Right lobe of liver (tissue), 6 donors: ENCODE results near the gene POLN. TPM values are rescaled to one million over a fixed set of nuclear protein-coding genes. Genes with fewer than 3 reads are reported as not detected.

Experiments
- ATAC-seq, 4 donors: fragments of 200-7000 bp; cut with Tn5 transposase; one replicate each; pipeline ENCODE4 v1.9.1; 2020; ENCODE audit warnings: mild to moderate bottlenecking in 4 of 4, moderate library complexity in 4 of 4
- DNase-seq, 3 donors: peaks; one replicate each; pipeline ENCODE4 v3.0.0-alpha.2; 2020
- H3K27ac ChIP-seq, 3 donors: fragments of 200-600 bp; one replicate each; pipeline ENCODE4 v1.8.0; 2022
- H3K27me3 ChIP-seq, 2 donors: fragments of 200-600 bp; one replicate each; pipeline ENCODE4 v1.8.0; 2022
- H3K36me3 ChIP-seq, 4 donors: fragments of 200-600 bp; sonication (generic) in 1 of 4; one replicate each; pipeline versions ENCODE4 v1.5.1 to v1.8.0; 2017 to 2022; ENCODE audit warnings: control low read depth in 1 of 4
- H3K4me1 ChIP-seq, 4 donors: fragments of 200-600 bp; sonication (generic) in 1 of 4; one replicate each; pipeline versions ENCODE4 v1.5.1 to v1.8.0; 2017 to 2022; ENCODE audit warnings: control low read depth in 1 of 4
- H3K4me3 ChIP-seq, 3 donors: fragments of 200-600 bp; one replicate each; pipeline ENCODE4 v1.8.0; 2022
- H3K9me3 ChIP-seq, 4 donors: fragments of 200-600 bp; sonication (generic) in 1 of 4; one replicate each; pipeline versions ENCODE4 v1.5.1 to v1.8.0; 2017 to 2022; ENCODE audit warnings: control low read depth in 1 of 4
- CTCF ChIP-seq, 4 donors: fragments of 200-600 bp in 3 of 4; fragments of 450-650 bp in 1 of 4; IDR thresholded peaks; one replicate each; pipeline versions ENCODE4 v1.5.1 to v1.8.0; 2016 to 2022; ENCODE audit warnings: antibody characterized with exemption in 4 of 4, mild to moderate bottlenecking in 2 of 4
- POLR2A ChIP-seq: fragments of 450-650 bp; IDR thresholded peaks from one replicate; pipeline ENCODE4 v1.6.1; 2017; ENCODE audit warnings: antibody characterized with exemption, mild to moderate bottlenecking
- WGBS: methylation state at CpG from one replicate; pipeline ENCODE4 v1.1.6; 2018; ENCODE audit warnings: low coverage, low lambda C conversion rate; ENCODE audit not compliant: insufficient coverage; ENCODE audit errors: missing lambda C conversion rate; 5-methylcytosine and 5-hydroxymethylcytosine counted together
- intact Hi-C, 2 donors: fragments of 100-400 bp; cut with DNase I; formaldehyde crosslinking; loops; one replicate each; pipeline versions ENCODE4 v1.11.2 to v1.14.1; 2022
- total RNA-seq, 6 experiments: library from RNA; depleted of rRNA in 2 of 6; stranded (reverse); fragments of >200 nt in 2 of 6; fragmentation: NEBNext Ultra II Directional in 3 of 6; extraction: Animal tissue kit (Norgen Biotek cat#: 25700) in 3 of 6; gene quantifications; one replicate each; pipeline versions ENCODE4 v1.1.0 to v1.2.4, GENCODE V29; 2016 to 2023
- donor health status: DM: no; HTN: yes; CAD: no.
- donor health status: DM: no; HTN: no; CAD: no.
- donor health status: DM: no; HTN: no; CAD: no.
- donor health status: DM: no; HTN: yes; CAD: no.
- donor health status: DM: no; HTN: yes; CAD: no.

Gene POLN
- total RNA-seq, 6 experiments from 2014 or later, result 0.87 to 2.5 (median 1.4) TPM

GRCh38 chr4:2059726-2060602 lies 182.0 kb downstream of the POLN start:
- TF ChIP-seq POLR2A (no peak), CTCF (IDR thresholded peaks at IDR 0.05) (no peak)
- Histone ChIP-seq H3K4me1 (no peaks in the 10 kb centered on the region), H3K36me3 (no peaks in the 10 kb centered on the region), H3K27me3 (peaks cover 0 to 10% of the 10 kb centered on the region in 2 donors), H3K27ac (no peak overlapping the region), H3K9me3 (no peaks in the 10 kb centered on the region), H3K4me3 (no peak overlapping the region)
- 0% methylated on average over 5 of the region's 102 CpGs for WGBS
- DNase-seq (peak in 2 of 3 donors; percentile 18 to 29), ATAC-seq (no peak)
- intact Hi-C loops, result no loop called here

- Histone ChIP-seq H3K27me3 (peaks cover 0 to 10% of the 10 kb centered on the region in 2 donors), H3K4me3 (peak within 1 kb of the TSS in 1 of 3 donors; percentile 19), H3K36me3 (no peaks in the 10 kb centered on the region), H3K9me3 (no peaks in the 10 kb centered on the region), H3K27ac (no peak within 1 kb of the TSS), H3K4me1 (no peaks in the 10 kb centered on the region)
- peak in 2 of 3 donors; percentile 20 to 43 for DNase-seq
- peak in 2 of 4 donors; percentile 24 to 31 for ATAC-seq
- intact Hi-C loops, result no loop called here
- 0% methylated on average over 8 of the region's 119 CpGs for WGBS
- TF ChIP-seq CTCF (IDR thresholded peaks at IDR 0.05) (no peak), POLR2A (no peak)
Measured at GRCh38 chr4:2059046-2059725, 182.7 kb downstream of the POLN start, which contains the start of gene NAT8L. TSS of gene NAT8L (plus strand) at chr4:2059327. CDS start at chr4:2059512, 185 bp downstream.

GRCh38 chr4:2058264-2059045 lies 183.5 kb downstream of the POLN start:
- H3K9me3 ChIP-seq, result no peaks in the 10 kb centered on the region
- H3K36me3 ChIP-seq, result no peaks in the 10 kb centered on the region
- peak overlapping the region in 1 of 3 donors; percentile 19 for H3K4me3 ChIP-seq
- no peak overlapping the region for H3K27ac ChIP-seq
- 0% methylated on average over 4 of the region's 93 CpGs for WGBS
- ATAC-seq (no peak), DNase-seq (peak in 2 of 3 donors; percentile 21 to 48)
- H3K4me1 ChIP-seq, result no peaks in the 10 kb centered on the region
- intact Hi-C loops, result no loop called here
- TF ChIP-seq POLR2A (no peak), CTCF (IDR thresholded peaks at IDR 0.05) (no peak)
- peaks cover 0 to 10% of the 10 kb centered on the region in 2 donors for H3K27me3 ChIP-seq

- Histone ChIP-seq H3K36me3 (no peaks in the 10 kb centered on the region), H3K27ac (no peak overlapping the region), H3K4me1 (no peaks in the 10 kb centered on the region), H3K27me3 (peaks cover 0 to 10% of the 10 kb centered on the region in 2 donors), H3K4me3 (no peak overlapping the region), H3K9me3 (no peaks in the 10 kb centered on the region)
- TF ChIP-seq POLR2A, result no peak
- TF ChIP-seq CTCF (IDR thresholded peaks at IDR 0.05), result no peak
- WGBS, result 77% methylated on average over 26 of the region's 26 CpGs
- ATAC-seq (no peak), DNase-seq (no peak)
- intact Hi-C loops, result no loop called here
Measured at GRCh38 chr4:2057382-2058065, 184.4 kb downstream of the POLN start.
